GM12878 (cell line): ENCODE data around the gene CDKN1C. TPM values are rescaled to one million over a fixed set of nuclear protein-coding genes. Genes with fewer than 3 reads are reported as not detected.

Experiments used
- BCL11A ChIP-seq: IDR thresholded peaks from 2 replicates; pipeline ENCODE4 v1.6.1; 2011; ENCODE audit warnings: low read depth, low read length
- BHLHE40 ChIP-seq, 2 experiments: fragments of 450-650 bp in 1 of 2; IDR thresholded peaks; 2 replicates each; pipeline ENCODE4 v1.6.1; 2011 to 2017; ENCODE audit warnings: low read depth in 2 of 2, borderline replicate concordance in 1 of 2, improper control_type of control experiment in 1 of 2, low read length in 1 of 2, mild to moderate bottlenecking in 1 of 2
- CBFB ChIP-seq: IDR thresholded peaks from 2 replicates; pipeline ENCODE4 v1.6.1; 2016; ENCODE audit warnings: antibody characterized with exemption, low read depth
- CHD1 ChIP-seq: IDR thresholded peaks from 2 replicates; pipeline ENCODE4 v1.6.1; 2012; ENCODE audit warnings: low read depth, low read length, improper control_type of control experiment
- CHD2 ChIP-seq: IDR thresholded peaks from 2 replicates; pipeline ENCODE4 v1.6.1; 2011; ENCODE audit warnings: low read depth, low read length, improper control_type of control experiment, borderline replicate concordance
- EED ChIP-seq: sonication (generic); IDR thresholded peaks from 2 replicates; pipeline ENCODE4 v1.6.1; 2016; ENCODE audit warnings: antibody characterized with exemption, low read depth
- FOXK2 ChIP-seq: fragments of 450-650 bp; IDR thresholded peaks from 2 replicates; pipeline ENCODE4 v1.6.1; 2017; ENCODE audit warnings: mild to moderate bottlenecking, moderate library complexity
- GATAD2B ChIP-seq: fragments of 450-650 bp; conservative IDR thresholded peaks from 2 replicates; pipeline ENCODE4 v1.6.1; 2017; ENCODE audit warnings: low read depth, mild to moderate bottlenecking, moderate library complexity
- HCFC1 ChIP-seq: fragments of 150-350 bp; IDR thresholded peaks from 2 replicates; pipeline ENCODE4 v1.6.1; 2014; ENCODE audit warnings: low read length
- IKZF2 ChIP-seq, 2 experiments: fragments of 450-650 bp; IDR thresholded peaks; 2 replicates each; pipeline ENCODE4 v1.6.1; 2017; ENCODE audit warnings: mild to moderate bottlenecking in 2 of 2, moderate library complexity in 2 of 2
- NFIC ChIP-seq: IDR thresholded peaks from 2 replicates; pipeline ENCODE4 v1.6.1; 2012; ENCODE audit warnings: low read depth, mild to moderate bottlenecking, inconsistent platforms, low read length, moderate library complexity
- NFYB ChIP-seq: IDR thresholded peaks from 2 replicates; pipeline ENCODE4 v1.6.1; 2011; ENCODE audit warnings: low read depth, mild to moderate bottlenecking, low read length, improper control_type of control experiment, moderate library complexity; ENCODE audit not compliant: insufficient read depth
- NR2C2 ChIP-seq: IDR thresholded peaks from 2 replicates; pipeline ENCODE4 v1.6.1; 2011; ENCODE audit warnings: borderline replicate concordance, low read depth; ENCODE audit not compliant: control insufficient read depth, insufficient read length
- POLR2AphosphoS5 ChIP-seq: IDR thresholded peaks from 2 replicates; pipeline ENCODE4 v1.6.1; 2011; ENCODE audit warnings: mild to moderate bottlenecking, low read length, inconsistent platforms
- SP1 ChIP-seq: IDR thresholded peaks from one replicate; pipeline ENCODE4 v1.6.1; 2011; ENCODE audit warnings: low read depth, low read length
- SREBF1 ChIP-seq: IDR thresholded peaks from 2 replicates; pipeline ENCODE4 v1.6.1; 2012; ENCODE audit warnings: mild to moderate bottlenecking, low read length
- TCF12 ChIP-seq: IDR thresholded peaks from 2 replicates; pipeline ENCODE4 v1.6.1; 2011; ENCODE audit warnings: low read depth, mild to moderate bottlenecking, low read length
- USF1 ChIP-seq: IDR thresholded peaks from 2 replicates; pipeline ENCODE4 v1.6.1; 2011; ENCODE audit warnings: borderline replicate concordance, low read depth, mild to moderate bottlenecking, moderate library complexity, mixed read lengths, low read length; ENCODE audit not compliant: insufficient read depth; ENCODE audit errors: extremely low read length
- ZBTB33 ChIP-seq: fragments of 450-650 bp; IDR thresholded peaks from 2 replicates; pipeline ENCODE4 v1.6.1; 2017; ENCODE audit warnings: mild to moderate bottlenecking
- ZNF207 ChIP-seq: fragments of 450-650 bp; IDR thresholded peaks from 2 replicates; pipeline ENCODE4 v1.6.1; 2014; ENCODE audit warnings: antibody characterized with exemption, mild to moderate bottlenecking, borderline replicate concordance
- ZSCAN29 ChIP-seq: fragments of 450-650 bp; IDR thresholded peaks from 2 replicates; pipeline ENCODE4 v1.6.1; 2017; ENCODE audit warnings: mild to moderate bottlenecking, moderate library complexity
- polyA plus RNA-seq, 11 experiments: library from polyadenylated mRNA; depleted of rRNA in 4 of 11; unstranded in 6 of 11; stranded (reverse) in 5 of 11; fragments of >200 nt; fragmentation: Nextera tagmentation in 4 of 11; fragmentation: Illumina TruSeq in 1 of 11; extraction: Ambion mirVana in 4 of 11; extraction: Trizol in 1 of 11; gene quantifications; 1 replicate in 1 of 11; 2 replicates in 10 of 11; pipeline versions ENCODE4 v1.2.1 to v1.2.3, GENCODE V29; 2011 to 2016; ENCODE audit warnings: inconsistent platforms in 2 of 11, missing spikeins in 2 of 11, low read depth in 1 of 11
- total RNA-seq, 4 experiments: library from RNA; depleted of rRNA in 3 of 4; stranded (reverse); fragments of >200 nt in 3 of 4; fragmentation: Illumina TruSeq in 1 of 4; extraction: Trizol in 1 of 4; gene quantifications; 2 replicates each; pipeline versions ENCODE4 v1.2.1 to v1.2.3, GENCODE V29; 2013 to 2021
- TF ChIP-seq, protein P1 (sequence below): fragments of 450-650 bp; IDR thresholded peaks from 2 replicates; pipeline ENCODE4 v1.6.1; 2018; ENCODE audit warnings: mild to moderate bottlenecking, low read depth, moderate library complexity; ENCODE audit not compliant: partially characterized antibody
- TF ChIP-seq, protein P2 (sequence below): fragments of 150-350 bp; IDR thresholded peaks from 2 replicates; pipeline ENCODE4 v1.6.1; 2016; ENCODE audit warnings: low read depth, low read length

The CDKN1C gene
- total and polyA plus RNA-seq, 10 of the 15 experiments (the other 5 are each of a cell fraction or from before 2014, with no cell fraction given), result 0.05 to 0.21 (median 0.14) TPM; not detected in 7

GRCh38 chr11:2898366-2899079 is 12.9 kb upstream of the CDKN1C start (continued):
- no peak for TF ChIP-seq NR2C2
- TF ChIP-seq SREBF1, result no peak
- TF ChIP-seq CBFB, result no peak
- no peak for TF ChIP-seq ZSCAN29
- no peak for TF ChIP-seq NFYB
- no peak for TF ChIP-seq EED
- TF ChIP-seq USF1, result peak; percentile 34
- 0 out of 4 replicates have a peak, but pooled peaks of 1 of the 2 experiments have one; percentile 11 for TF ChIP-seq IKZF2 (IDR thresholded peaks at IDR 0.05)
- TF ChIP-seq CHD1, result no peak
- TF ChIP-seq ZBTB33, result no peak
- TF ChIP-seq CHD2, result no peak
- no peak for TF ChIP-seq NFIC
- TF ChIP-seq SP1, result no peak
- no peak for TF ChIP-seq BCL11A
- peak; percentile 91 to 94 for TF ChIP-seq BHLHE40 (IDR thresholded peaks at IDR 0.05; ENCODE audit: borderline replicate concordance in 1 of 2, low read depth in 2 of 2, low read length in 1 of 2)
- no peak for TF ChIP-seq ZNF207
- no peak for TF ChIP-seq GATAD2B
- TF ChIP-seq, protein P1, sequence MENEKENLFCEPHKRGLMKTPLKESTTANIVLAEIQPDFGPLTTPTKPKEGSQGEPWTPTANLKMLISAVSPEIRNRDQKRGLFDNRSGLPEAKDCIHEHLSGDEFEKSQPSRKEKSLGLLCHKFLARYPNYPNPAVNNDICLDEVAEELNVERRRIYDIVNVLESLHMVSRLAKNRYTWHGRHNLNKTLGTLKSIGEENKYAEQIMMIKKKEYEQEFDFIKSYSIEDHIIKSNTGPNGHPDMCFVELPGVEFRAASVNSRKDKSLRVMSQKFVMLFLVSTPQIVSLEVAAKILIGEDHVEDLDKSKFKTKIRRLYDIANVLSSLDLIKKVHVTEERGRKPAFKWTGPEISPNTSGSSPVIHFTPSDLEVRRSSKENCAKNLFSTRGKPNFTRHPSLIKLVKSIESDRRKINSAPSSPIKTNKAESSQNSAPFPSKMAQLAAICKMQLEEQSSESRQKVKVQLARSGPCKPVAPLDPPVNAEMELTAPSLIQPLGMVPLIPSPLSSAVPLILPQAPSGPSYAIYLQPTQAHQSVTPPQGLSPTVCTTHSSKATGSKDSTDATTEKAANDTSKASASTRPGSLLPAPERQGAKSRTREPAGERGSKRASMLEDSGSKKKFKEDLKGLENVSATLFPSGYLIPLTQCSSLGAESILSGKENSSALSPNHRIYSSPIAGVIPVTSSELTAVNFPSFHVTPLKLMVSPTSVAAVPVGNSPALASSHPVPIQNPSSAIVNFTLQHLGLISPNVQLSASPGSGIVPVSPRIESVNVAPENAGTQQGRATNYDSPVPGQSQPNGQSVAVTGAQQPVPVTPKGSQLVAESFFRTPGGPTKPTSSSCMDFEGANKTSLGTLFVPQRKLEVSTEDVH, result no peak
- TF ChIP-seq FOXK2, result no peak
- TF ChIP-seq TCF12, result peak; percentile 36; the same call in 1 of the 2 replicates
- no peak for TF ChIP-seq HCFC1
- no peak for TF ChIP-seq POLR2AphosphoS5
- TF ChIP-seq, protein P2, sequence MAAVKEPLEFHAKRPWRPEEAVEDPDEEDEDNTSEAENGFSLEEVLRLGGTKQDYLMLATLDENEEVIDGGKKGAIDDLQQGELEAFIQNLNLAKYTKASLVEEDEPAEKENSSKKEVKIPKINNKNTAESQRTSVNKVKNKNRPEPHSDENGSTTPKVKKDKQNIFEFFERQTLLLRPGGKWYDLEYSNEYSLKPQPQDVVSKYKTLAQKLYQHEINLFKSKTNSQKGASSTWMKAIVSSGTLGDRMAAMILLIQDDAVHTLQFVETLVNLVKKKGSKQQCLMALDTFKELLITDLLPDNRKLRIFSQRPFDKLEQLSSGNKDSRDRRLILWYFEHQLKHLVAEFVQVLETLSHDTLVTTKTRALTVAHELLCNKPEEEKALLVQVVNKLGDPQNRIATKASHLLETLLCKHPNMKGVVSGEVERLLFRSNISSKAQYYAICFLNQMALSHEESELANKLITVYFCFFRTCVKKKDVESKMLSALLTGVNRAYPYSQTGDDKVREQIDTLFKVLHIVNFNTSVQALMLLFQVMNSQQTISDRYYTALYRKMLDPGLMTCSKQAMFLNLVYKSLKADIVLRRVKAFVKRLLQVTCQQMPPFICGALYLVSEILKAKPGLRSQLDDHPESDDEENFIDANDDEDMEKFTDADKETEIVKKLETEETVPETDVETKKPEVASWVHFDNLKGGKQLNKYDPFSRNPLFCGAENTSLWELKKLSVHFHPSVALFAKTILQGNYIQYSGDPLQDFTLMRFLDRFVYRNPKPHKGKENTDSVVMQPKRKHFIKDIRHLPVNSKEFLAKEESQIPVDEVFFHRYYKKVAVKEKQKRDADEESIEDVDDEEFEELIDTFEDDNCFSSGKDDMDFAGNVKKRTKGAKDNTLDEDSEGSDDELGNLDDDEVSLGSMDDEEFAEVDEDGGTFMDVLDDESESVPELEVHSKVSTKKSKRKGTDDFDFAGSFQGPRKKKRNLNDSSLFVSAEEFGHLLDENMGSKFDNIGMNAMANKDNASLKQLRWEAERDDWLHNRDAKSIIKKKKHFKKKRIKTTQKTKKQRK, result no peak
